Cardiac fibroblast (primary cell): ENCODE results near the gene PNPLA3.

Experiments
- DNase-seq, 2 donors: peaks; one replicate each; pipeline versions ENCODE4 v3.0.0 to v3.0.0-alpha.2; 2010; ENCODE audit warnings: low read depth in 2 of 2
- H3K4me3 ChIP-seq, 2 donors: replicated peaks in 1 of 2; 1 replicate in 1 of 2; 2 replicates in 1 of 2; pipeline ENCODE4 v1.5.1; 2011; ENCODE audit warnings: low read depth in 2 of 2, low read length in 2 of 2, mild to moderate bottlenecking in 2 of 2, moderate library complexity in 1 of 2
- CTCF ChIP-seq: IDR thresholded peaks from one replicate; pipeline ENCODE4 v1.5.1; 2011; ENCODE audit warnings: low read depth, mild to moderate bottlenecking, low read length, inconsistent platforms

PNPLA3 gene

GRCh38 chr22:43885786-43886185 is 37.8 kb upstream of the PNPLA3 start:
- no peak overlapping the region for H3K4me3 ChIP-seq
- TF ChIP-seq CTCF, result no peak
- no peak for DNase-seq

DNA sequence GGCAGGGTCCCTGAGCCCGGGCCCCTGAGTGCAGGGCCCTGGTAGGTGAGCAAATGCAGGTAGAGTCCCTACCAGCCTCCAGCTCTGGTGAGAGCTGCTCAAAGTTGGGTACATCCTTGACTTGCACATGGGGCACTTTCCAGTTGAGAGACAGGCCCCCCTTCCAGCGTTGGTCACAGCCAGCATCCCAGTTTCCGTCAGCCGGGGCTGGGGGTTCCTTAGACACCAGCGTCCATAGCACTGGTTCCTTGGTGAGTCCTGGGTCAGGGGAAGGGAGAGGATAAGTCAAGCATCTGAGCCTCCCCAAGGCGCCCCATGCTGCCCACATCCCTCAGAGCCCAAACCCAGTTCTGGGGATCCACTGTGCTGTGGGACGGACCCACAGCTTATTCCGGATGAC is 37.4 kb upstream of the PNPLA3 start:
- H3K4me3 ChIP-seq, result no peak overlapping the region
- no peak for TF ChIP-seq CTCF
- DNase-seq, result no peak

GRCh38 chr22:43887391-43887790 is 36.2 kb upstream of the PNPLA3 start:
- no peak for DNase-seq
- no peak for TF ChIP-seq CTCF
- H3K4me3 ChIP-seq, result no peak overlapping the region

- no peak overlapping the region for H3K4me3 ChIP-seq
- DNase-seq, result no peak
- no peak for TF ChIP-seq CTCF
Measured at GRCh38 chr22:43888740-43889139, 34.9 kb upstream of the PNPLA3 start.

DNA sequence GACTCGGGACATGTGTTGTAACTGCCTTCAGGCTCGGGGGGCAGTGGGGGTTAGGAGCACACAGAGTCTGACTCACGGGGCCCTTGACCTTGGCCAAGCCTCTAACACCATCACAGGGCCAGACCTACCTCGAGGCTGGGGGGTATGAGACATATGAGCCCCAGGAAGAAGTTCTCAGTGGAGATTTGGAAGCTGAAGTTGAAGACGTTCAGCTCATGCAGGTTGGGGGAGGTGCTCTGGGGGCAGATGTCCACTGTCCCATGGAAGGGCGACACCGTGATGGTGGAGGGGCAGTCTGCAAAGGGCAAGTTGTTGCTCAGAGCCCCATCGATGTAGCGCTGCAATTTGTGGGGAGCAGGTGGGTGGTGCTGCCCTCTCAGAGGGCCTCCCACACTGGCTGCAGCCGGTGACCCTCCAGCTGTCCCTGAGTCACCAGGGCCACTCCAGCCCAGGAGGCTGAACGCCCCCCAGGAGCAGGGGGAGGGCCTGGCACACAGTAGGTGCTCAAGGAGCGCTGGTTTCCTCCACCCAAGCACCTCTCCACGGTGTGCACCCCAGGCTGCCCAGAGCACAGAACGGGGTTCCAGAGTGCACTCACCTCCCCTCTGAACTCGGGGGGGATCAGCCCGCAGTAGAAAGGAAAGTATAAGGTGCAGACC is 34.3 kb upstream of the PNPLA3 start:
- no peak for DNase-seq
- TF ChIP-seq CTCF, result no peak
- no peak overlapping the region for H3K4me3 ChIP-seq

- peak; percentile 25 to 29 for DNase-seq
- no peak overlapping the region for H3K4me3 ChIP-seq
- TF ChIP-seq CTCF, result no peak
Measured at GRCh38 chr22:43889860-43890253, 33.7 kb upstream of the PNPLA3 start.

DNA sequence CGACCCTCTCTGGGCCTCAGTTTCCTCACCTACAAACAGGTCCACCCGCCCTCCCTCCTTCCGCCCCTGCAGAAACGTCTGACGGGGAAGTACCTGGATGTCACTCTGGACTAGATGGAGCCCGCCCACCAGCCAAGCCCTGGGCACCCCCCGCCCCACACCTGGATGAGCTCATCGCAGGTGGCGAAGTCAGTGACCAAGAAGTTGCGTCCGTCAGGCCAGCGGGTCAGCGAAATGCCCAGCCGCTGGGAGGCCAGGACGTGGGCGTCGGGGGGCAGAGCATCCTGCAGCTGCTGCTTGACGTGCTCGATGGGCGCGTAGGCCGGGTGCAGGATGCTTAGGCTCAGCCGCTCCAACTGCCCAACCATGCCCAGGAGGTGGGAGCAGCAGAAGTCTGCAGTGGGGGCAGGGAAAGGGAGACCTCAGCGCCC is 32.7 kb upstream of the PNPLA3 start:
- no peak overlapping the region for H3K4me3 ChIP-seq
- DNase-seq, result no peak
- no peak for TF ChIP-seq CTCF
